ENCODE results near the gene PLEKHG4B.

DNA sequence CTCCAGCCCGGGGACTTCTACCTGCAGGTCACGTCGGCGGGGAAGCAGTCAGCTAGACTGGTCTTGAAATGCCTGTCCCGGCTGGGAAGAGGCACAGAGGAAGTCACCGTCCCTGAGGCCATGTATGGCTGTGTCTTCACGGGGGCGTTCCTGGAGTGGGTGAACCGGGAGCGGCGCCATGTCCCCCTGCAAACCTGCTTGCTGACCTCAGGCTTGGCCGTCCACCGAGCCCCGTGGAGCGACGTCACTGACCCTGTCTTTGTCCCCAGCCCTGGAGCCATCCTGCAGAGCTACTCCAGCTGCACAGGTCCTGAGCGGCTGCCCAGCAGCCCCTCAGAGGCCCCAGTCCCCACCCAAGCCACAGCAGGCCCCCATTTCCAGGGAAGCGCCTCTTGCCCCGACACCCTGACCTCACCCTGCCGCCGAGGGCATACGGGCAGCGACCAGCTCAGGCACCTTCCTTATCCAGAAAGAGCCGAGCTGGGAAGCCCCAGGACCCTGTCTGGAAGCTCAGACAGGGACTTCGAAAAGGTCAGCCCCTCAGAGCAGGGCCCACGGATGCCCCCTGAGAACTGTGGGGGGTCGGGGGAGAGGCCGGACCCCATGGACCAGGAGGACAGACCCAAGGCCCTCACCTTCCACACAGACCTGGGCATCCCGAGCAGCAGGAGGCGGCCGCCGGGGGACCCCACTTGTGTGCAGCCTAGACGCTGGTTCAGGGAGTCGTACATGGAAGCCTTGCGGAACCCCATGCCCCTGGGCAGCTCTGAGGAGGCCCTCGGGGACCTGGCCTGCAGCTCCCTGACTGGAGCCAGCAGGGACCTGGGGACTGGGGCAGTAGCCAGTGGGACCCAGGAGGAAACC, 47.8 kb downstream of the PLEKHG4B start:
- TF ChIP-seq, protein P1, sequence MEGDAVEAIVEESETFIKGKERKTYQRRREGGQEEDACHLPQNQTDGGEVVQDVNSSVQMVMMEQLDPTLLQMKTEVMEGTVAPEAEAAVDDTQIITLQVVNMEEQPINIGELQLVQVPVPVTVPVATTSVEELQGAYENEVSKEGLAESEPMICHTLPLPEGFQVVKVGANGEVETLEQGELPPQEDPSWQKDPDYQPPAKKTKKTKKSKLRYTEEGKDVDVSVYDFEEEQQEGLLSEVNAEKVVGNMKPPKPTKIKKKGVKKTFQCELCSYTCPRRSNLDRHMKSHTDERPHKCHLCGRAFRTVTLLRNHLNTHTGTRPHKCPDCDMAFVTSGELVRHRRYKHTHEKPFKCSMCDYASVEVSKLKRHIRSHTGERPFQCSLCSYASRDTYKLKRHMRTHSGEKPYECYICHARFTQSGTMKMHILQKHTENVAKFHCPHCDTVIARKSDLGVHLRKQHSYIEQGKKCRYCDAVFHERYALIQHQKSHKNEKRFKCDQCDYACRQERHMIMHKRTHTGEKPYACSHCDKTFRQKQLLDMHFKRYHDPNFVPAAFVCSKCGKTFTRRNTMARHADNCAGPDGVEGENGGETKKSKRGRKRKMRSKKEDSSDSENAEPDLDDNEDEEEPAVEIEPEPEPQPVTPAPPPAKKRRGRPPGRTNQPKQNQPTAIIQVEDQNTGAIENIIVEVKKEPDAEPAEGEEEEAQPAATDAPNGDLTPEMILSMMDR (IDR thresholded peaks at IDR 0.05): no peak
- no peak for TF ChIP-seq POLR2A (IDR thresholded peaks at IDR 0.05)
